ENCODE results near the gene MIEF2. TPM values are rescaled to one million over a fixed set of nuclear protein-coding genes. Genes with fewer than 3 reads are reported as not detected.

The MIEF2 gene
- total RNA-seq, 1 donor from 2014 or later, result 12.0 TPM

DNA sequence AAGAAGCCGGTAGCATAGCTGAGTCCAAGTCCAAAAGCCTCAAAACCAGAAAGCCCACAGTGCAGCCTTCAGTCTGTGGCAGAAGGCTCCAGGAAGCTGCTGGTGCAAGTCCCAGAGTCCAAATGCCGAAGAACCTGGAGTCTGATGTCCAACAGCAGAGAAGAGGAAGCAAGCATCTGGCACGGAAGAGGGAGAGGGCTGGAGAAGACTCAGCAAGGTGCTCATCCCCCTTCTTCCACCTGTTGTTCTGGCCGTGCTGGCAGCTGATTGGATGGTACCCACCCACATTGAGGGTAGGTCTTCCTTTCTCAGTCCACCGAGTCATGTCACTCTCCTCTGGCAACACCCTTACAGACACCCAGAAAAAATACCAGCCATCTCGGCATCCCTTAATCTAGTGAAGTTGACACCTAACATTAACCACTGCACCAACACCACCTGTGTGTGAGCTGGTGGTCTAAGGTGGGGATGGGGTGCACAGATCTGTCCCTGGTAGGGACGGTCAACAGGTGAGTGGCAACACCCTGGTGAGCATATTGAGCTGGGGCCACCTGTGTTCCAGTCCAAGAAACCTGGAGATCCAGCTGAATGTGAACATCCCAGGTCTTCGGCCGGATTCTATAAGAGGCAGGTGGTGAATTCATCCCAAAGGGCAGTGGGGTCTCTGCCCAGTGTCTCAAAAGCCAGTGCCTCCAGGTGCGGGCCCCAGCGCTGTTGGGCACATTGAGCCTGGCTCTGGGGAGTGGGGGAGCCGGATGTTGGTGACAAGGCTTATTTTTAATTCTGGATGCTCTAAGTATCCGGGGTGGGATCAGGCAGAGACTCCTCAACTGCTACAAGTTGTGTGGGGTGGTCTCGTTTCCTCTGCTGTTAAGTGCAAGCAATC is 9.8 kb downstream of the MIEF2 start:
- no peak for ATAC-seq
- Histone ChIP-seq H3K4me1 (no peaks in the 10 kb centered on the region), H3K4me3 (no peak overlapping the region), H3K27ac (no peak overlapping the region), H3K36me3 (peaks cover 21% of the 10 kb centered on the region), H3K27me3 (no peaks in the 10 kb centered on the region), H3K9me3 (no peaks in the 10 kb centered on the region)
- TF ChIP-seq, protein P1, sequence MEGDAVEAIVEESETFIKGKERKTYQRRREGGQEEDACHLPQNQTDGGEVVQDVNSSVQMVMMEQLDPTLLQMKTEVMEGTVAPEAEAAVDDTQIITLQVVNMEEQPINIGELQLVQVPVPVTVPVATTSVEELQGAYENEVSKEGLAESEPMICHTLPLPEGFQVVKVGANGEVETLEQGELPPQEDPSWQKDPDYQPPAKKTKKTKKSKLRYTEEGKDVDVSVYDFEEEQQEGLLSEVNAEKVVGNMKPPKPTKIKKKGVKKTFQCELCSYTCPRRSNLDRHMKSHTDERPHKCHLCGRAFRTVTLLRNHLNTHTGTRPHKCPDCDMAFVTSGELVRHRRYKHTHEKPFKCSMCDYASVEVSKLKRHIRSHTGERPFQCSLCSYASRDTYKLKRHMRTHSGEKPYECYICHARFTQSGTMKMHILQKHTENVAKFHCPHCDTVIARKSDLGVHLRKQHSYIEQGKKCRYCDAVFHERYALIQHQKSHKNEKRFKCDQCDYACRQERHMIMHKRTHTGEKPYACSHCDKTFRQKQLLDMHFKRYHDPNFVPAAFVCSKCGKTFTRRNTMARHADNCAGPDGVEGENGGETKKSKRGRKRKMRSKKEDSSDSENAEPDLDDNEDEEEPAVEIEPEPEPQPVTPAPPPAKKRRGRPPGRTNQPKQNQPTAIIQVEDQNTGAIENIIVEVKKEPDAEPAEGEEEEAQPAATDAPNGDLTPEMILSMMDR (IDR thresholded peaks at IDR 0.05), result no peak
- no peak for DNase-seq
- intact Hi-C loops (cut with DNase I), result no loop called here

DNA sequence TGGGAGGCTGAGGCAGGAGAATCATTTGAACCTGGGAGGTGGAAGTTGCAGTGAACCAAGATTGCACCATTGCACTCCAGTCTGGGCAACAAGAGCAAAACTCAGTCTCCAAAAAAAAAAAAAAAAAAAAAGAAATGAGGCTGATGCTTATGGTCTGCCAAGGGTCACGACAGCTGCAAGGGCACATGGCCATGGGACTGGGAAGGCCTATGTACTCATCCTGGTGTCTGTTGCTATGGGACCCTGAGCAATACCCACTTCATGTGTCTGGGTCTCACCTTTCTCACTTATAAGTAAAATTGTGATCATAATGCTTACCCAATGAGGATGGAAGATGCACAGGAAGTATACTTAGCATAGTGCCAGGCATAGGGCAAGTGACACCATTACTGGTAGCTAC is 16.6 kb downstream of the MIEF2 start:
- Histone ChIP-seq H3K27ac (no peak overlapping the region), H3K4me3 (no peak overlapping the region), H3K4me1 (no peaks in the 10 kb centered on the region), H3K36me3 (peaks cover 77% of the 10 kb centered on the region), H3K9me3 (no peaks in the 10 kb centered on the region), H3K27me3 (no peaks in the 10 kb centered on the region)
- TF ChIP-seq, protein P1 (IDR thresholded peaks at IDR 0.05), result no peak
- ATAC-seq (no peak), DNase-seq (no peak)
- intact Hi-C loops (cut with DNase I), result no loop called here

DNA sequence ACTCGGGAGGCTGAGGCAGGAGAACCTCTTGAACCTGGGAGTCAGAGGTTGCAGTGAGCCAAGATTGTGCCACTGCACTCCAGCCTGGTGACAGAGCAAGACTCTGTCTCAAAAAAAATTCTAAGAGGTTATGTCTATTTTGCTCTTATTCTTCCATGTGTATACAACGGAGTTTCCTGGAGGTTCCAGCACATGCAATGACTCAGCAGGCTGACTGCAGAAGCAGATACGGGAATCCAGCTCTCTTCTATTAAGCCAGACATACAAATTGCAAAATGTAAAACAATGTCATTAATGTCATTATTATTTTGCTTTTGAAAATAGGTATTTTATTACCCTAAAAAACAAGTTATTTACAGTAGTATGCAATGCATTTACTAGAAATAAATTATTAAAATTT is 18.4 kb downstream of the MIEF2 start:
- Histone ChIP-seq H3K9me3 (no peaks in the 10 kb centered on the region), H3K36me3 (peaks cover 90% of the 10 kb centered on the region)
- intact Hi-C loops (cut with DNase I), result no loop called here

DNA sequence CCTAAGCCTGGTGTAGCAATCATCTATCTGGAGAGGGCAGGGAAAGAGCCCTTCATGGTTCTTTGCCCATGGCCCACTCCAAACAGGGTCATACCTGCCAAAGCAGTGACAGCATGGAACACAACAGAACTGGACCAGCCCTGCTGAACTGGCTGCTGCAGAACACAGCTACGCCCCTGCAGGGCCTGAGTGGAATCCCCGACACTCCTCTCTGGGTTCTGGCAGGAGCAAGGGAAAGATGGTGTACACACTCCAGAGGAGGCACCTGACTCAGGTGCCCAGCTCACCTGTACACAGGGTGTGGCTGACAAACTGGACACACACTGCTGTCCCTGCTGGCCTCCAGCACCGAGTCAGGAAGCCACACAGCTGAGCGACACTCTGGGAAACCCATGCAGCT is 19.8 kb downstream of the MIEF2 start:
- Histone ChIP-seq H3K36me3 (peaks cover 95% of the 10 kb centered on the region), H3K27ac (no peak overlapping the region)

More for the DNA sequence above, 18.4 kb downstream of the MIEF2 start:
- H3K27me3 ChIP-seq, result no peaks in the 10 kb centered on the region
- H3K4me1 ChIP-seq, result no peaks in the 10 kb centered on the region
- TF ChIP-seq, protein P1 (IDR thresholded peaks at IDR 0.05), result no peak
- DNase-seq (no peak), ATAC-seq (no peak)
- no peak overlapping the region for H3K27ac ChIP-seq
- no peak overlapping the region for H3K4me3 ChIP-seq

GRCh38 chr17:18280766-18281371 is 20.4 kb downstream of the MIEF2 start:
- intact Hi-C loops (cut with DNase I), result no loop called here
- H3K27ac ChIP-seq, result no peak overlapping the region
- H3K36me3 ChIP-seq, result peaks cover 100% of the 10 kb centered on the region
- ATAC-seq (no peak), DNase-seq (no peak)
- H3K27me3 ChIP-seq, result no peaks in the 10 kb centered on the region
- TF ChIP-seq, protein P1 (IDR thresholded peaks at IDR 0.05), result no peak
- H3K9me3 ChIP-seq, result no peaks in the 10 kb centered on the region
- no peaks in the 10 kb centered on the region for H3K4me1 ChIP-seq
- H3K4me3 ChIP-seq, result no peak overlapping the region

More for the DNA sequence above, 19.8 kb downstream of the MIEF2 start:
- intact Hi-C loops (cut with DNase I), result no loop called here
- H3K27me3 ChIP-seq, result no peaks in the 10 kb centered on the region
- no peaks in the 10 kb centered on the region for H3K9me3 ChIP-seq
- no peaks in the 10 kb centered on the region for H3K4me1 ChIP-seq
- DNase-seq, result peak; percentile 74
- TF ChIP-seq, protein P1 (IDR thresholded peaks at IDR 0.05), result no peak
- ATAC-seq, result peak; percentile 94
- H3K4me3 ChIP-seq, result no peak overlapping the region

All from upper lobe of right lung (tissue), 1 donor.